CD1c-positive myeloid dendritic cell (primary cell): ENCODE data around the gene TPSD1.
"Not testable (repeated sequence)": the region's sequence is repeated elsewhere in the genome, so short reads cannot be mapped to it uniquely, and the experiment has no call there.

Experiments used
- DNase-seq: peaks from one replicate; pipeline ENCODE4 v3.0.0-alpha.2; 2016; ENCODE audit errors: extremely low spot score

Gene TPSD1

DNA sequence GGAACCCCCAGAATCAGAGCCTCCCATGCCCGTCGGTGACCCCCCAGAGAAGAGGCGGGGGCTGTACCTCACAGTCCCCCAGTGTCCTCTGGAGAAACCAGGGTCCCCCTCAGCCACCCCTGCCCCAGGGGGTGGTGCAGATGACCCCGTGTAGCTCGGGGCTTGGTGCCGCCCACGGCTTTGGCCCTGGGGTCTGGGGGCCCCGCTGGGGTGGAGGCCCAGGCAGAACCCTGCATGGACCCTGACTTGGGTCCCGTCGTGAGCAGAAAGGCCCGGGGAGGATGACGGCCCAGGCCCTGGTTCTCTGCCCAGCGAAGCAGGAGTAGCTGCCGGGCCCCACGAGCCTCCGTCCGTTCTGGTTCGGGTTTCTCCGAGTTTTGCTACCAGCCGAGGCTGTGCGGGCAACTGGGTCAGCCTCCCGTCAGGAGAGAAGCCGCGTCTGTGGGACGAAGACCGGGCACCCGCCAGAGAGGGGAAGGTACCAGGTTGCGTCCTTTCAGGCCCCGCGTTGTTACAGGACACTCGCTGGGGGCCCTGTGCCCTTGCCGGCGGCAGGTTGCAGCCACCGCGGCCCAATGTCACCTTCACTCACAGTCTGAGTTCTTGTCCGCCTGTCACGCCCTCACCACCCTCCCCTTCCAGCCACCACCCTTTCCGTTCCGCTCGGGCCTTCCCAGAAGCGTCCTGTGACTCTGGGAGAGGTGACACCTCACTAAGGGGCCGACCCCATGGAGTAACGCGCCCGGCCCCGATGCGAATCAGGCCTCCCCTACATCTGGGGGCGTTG lies 34.8 kb upstream of the TPSD1 start:
- DNase-seq, result no peak

DNA sequence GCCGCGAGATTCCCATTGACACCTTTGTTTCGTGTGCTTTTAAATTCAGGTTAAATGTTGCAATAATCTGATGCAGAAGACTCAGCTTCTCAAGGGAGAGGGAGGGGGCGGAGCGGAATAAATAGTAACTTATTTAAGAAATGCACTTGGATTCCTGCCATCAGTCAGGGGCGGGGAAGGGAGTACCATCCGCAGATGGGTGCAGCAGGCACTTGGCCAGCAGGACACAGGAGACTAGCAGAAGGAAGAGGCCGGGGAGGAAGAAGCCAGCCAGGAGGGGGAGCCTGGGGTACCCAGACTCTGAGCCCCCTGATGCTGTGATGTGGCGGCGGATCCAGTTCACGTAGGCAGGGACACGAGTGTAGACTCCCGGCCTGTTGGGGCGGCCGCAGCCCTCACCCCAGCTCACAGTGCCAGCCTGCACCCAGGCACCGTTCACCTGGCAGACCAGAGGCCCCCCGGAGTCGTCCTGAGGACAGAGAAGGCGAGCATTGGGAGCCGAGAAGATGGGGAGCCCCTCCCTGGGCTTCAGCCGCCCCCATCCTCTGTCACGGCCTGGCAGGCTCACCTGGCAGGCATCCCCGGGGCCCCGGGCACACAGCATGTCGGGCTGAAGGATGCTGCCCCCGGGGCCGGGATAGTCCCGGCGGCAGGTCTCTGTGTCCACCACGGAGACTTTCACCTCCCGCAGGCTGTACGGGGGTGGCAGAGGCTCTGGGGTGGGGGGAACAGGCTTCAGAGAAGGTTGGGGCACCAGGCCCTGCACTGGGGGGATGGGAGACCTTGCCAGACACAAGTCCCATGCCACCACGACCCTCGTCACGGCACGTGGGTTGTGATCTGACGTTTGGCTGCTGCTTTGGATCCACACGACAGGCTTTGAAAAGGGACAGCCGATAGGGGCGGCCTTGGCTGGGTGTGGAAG lies 34.0 kb upstream of the TPSD1 start:
- DNase-seq, result no peak

DNA sequence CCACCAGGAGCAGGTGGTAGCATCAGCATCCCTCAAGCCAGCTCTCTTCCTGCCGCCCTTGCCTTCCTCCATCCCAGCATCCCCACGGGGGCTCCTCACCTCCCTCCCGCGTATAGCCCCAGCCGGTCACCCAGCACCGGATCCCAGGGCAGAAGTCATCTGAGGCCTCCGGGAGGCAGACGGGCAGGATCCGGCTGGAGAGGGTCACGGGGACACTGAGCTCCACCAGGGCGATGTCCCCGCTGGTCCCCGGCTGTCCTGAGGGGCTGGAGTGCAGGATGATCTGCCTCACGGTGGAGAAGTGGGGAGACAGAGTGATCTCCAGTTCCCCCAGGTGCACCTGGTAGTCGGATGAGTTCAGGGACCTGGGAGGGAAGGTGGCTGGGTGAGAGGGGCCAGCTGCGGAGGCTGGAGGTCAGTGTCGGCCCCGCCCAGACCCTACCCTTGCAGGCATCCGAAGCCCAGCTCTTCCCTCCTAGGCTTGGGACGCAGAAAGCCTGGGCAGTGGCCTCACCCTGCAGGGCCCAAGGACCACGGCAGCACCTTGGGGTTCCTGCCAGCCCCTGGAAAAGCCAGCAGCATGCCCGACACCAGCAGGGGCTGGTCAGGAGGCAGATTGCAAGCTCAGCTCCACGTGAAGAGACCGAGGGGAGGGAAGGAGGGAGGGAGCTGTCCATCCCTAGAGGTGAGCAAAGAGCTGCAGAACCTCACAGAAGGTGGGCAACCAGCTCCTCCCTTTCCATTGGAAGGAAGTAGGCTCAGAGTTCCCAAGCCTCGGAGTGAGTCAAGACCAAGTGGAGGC lies 33.1 kb upstream of the TPSD1 start:
- DNase-seq, result no peak

DNA sequence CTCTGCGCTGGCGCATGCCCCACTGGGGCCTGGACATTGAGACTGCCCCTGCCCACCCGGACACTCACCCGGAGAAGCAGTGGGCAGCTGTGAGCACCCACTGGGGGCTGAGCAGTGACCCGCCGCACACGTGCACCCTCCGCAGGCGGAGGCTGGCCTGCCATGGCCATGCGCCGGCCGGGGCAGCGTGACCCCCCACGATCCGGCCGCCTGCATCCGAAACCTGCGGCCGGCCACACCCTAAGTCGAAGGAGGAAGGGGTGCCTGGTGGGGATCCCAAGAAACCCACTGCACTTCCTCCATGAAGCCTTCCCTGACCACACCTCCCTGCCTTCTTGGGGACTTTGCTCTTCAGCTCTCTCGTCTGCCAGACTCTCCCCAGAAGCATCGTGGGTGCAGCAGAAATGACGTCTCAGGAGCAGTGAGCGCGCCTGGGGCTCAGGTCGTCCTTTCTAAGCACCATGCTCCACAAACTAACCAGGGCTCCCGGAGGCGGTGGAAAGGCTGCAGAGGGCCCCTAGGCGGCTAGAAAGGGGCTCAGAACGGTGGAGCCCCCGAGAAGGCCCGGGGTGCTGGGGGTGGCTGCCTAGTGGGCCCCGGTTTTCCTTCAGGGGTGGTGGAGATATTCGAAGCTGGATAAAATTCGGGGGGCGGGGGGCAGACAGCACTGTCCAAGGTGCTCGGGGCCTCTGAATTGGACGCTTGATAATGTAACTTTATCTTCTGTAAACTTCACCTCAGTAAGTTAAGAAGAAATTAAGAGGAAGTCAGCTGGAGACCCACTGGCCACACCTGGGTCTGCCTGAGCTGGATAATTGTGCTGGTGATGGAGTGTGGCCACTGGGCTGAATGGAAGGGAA lies 32.3 kb upstream of the TPSD1 start:
- DNase-seq, result no peak

DNA sequence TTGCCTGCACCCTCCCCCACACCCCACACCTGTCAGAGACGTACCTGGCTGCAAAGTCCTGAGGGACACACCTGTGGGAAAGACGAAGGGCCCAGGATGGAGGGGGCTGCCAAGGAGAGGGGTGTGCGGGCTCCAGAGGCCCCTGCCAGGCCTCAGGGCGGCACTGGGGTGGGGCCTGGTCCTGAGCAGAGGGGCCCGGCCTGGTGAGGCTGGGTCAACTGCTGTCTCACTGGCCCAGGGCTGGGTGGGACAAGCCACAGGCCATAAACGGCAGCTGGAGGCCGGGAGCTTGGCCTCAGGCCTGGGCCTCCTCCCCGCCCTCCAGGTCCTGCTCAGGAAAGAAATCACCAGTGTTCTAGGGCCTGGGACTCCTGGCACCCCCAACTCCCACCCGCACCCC lies 31.3 kb upstream of the TPSD1 start:
- DNase-seq, result no peak

DNA sequence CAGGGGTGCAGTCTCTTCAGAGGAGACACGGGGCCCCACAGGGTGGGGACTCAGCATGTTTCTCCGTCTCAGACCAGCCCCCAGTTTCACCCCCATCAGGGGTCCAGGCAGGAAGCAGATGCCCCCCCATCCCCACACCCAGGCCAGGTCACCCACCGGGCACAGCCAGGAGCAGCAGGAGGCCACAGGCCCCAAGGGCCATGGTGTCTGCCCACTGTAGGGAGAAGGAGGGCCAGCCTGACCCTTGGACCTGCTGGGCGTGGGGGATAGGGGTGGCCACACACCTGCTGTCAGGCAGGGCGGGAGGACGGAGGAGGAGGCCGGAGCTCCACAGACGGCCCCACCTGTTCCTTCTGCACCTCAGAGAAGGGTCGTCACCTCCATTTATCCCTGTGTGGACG lies 30.8 kb upstream of the TPSD1 start, which contains the start of gene TPSG1:
TPSG1 (minus strand) TSS at position 218 of the 401 bp plus-strand sequence; CDS start at position 202, 16 bp downstream.
- no peak for DNase-seq

DNA sequence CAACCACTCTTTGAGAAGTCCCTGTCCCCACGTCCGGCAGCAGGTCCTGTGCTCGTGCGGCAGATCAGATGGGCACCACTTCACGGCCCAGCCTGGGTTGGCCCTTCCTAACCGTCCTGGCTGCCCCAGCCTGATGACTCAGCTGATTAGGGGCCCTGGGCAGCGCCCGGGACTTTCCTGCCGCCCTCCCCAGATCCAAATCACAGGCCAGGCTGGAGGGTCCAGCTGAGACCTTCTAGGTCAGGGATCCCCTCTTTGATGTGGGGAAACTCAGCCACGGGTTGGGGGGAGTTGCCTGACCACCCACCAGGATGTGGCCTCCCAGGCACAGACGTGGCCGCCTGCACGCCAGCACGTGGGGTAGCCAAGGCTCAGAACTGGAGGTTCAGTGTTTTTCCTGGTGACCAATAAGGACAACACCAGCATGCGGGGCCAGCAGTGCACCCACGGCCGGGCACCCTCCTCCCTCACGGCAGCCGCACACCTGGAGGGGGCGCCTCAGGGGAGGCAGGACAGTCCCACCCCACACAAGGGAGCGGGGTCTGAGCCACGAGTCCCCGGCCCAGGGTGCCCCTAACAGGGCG lies 30.0 kb upstream of the TPSD1 start:
- DNase-seq, result not testable (repeated sequence)

DNA sequence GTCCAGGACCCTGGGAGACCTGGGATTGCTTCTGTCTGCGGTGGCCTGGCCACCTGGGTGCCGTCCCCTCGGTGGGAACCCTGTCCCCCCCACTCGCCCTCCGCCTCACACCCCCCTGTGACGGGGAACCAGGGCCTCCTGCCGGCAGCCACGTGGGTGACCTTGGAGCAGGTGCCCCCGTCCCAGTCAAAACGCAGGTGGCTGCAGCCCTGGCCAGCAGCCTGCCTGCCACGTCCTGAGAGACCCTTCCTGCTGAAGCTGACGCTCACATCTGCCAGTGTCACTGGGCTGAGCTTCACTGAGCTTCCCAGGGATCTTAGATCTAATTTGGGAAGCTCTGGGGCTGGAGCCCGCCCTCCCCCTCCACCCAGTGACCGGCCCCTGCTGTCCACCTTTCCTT lies 29.2 kb upstream of the TPSD1 start:
- not testable (repeated sequence) for DNase-seq

DNA sequence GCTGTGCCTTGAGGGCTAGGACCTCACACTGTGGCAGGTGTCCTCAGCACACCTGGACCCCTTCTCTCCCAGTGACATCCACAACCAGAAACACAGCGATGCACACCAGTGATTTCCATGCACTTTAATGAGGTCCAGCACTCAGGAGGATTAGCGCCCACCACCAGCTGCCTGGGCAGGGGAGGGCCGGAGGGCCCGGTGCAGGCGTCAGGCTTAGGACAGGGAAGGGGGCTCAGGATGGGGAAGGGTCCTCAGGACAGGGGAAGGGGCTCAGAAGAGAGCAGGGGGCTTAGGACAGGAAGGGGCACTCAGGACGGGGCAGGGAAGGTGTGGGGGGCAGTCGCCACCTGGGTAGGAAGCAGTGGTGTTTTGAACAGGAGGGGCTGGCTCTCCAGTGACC lies 27.6 kb upstream of the TPSD1 start:
- DNase-seq, result not testable (repeated sequence)

DNA sequence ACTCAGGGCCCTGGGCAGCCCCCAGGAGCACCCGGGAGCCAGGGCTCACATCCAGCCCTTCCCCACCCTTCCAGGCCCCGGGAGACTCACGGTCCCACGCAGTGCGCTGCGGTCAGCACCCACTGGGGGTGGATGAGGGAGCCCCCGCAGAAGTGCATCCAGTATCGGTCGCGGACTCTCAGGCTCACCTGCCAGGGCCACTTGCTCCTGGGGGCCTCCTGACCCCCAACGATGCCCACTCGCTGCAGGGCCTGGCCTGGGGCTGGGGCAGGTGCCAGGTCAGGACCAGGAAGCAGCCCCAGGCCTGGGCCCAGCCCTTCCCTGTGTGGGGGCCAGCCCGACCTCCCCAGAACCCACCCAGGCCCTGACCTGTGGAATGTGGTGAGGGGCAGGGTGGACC lies 26.4 kb upstream of the TPSD1 start:
- not testable (repeated sequence) for DNase-seq

DNA sequence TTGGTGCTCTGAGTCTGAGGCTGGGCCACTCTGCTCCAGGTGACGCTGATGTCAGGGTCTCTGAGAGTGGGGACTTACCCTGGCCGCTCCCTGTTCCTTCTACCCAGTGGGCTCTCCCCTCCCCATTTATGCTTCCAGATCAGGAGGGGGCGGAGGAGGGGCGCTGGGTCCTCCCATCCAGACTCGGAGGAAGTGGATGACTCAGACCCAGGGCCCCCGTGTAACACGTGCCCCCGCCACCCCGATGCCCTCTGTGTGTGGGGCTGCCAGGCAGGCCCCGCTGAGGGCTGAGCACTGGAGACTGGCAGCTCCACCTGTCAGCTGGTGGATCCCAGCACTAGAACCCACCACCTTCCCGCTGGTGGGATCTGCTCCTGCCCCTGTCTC lies 25.8 kb upstream of the TPSD1 start, which contains the start of gene TPSB2:
TPSB2 (minus strand) TSS at position 101 of the 387 bp plus-strand sequence. CDS start 233 bp downstream, outside the sequence.
- DNase-seq, result not testable (repeated sequence)

DNA sequence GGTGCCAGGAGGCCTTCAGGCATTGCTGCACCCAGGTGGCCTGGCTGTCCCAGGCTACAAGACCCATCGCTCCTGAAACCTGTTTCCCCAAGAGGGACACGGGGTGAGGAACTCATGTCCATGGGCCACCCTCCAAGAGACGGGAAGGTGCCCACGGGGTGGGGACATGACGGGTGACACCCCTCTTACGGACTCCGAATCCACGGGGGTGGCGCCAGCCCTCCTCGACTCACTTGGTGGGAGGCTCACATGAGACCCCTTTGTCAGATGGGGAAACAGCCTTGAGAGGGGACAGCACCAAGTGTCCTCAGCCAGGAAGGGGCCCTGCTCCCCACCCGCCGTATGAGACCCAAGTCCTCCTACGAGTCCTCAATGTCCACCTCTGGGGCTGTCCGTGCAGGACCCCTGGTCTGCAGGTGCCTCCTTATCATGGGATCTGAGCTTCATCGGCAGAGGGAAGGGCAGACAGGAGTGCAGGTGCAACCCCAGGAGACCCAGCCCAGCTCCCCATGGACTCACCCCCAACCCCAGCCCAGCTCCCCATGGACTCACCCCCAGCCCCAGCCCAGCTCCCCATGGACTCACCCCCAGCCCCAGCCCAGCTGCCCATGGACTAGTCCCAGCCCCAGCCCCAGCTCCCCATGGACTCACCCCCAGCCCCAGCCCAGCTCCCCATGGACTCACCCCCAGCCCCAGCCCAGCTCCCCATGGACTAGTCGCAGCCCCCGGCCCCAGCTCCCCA lies 25.2 kb upstream of the TPSD1 start:
- DNase-seq, result not testable (repeated sequence)

DNA sequence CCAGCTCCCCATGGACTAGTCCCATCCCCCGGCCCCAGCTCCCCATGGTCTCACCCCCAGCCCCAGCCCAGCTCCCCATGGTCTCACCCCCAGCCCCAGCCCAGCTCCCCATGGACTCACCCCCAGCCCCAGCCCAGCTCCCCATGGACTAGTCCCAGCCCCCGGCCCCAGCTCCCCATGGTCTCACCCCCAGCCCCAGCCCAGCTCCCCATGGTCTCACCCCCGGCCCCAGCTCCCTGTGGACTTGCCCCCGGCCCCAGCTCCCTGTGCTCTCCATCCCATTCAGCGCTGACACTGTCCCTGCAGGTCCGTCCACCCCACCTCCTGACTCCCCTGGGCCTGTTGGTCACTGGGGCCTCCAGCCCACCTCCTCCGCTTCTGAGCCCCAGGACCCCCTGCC lies 24.6 kb upstream of the TPSD1 start:
- DNase-seq, result not testable (repeated sequence)

DNA sequence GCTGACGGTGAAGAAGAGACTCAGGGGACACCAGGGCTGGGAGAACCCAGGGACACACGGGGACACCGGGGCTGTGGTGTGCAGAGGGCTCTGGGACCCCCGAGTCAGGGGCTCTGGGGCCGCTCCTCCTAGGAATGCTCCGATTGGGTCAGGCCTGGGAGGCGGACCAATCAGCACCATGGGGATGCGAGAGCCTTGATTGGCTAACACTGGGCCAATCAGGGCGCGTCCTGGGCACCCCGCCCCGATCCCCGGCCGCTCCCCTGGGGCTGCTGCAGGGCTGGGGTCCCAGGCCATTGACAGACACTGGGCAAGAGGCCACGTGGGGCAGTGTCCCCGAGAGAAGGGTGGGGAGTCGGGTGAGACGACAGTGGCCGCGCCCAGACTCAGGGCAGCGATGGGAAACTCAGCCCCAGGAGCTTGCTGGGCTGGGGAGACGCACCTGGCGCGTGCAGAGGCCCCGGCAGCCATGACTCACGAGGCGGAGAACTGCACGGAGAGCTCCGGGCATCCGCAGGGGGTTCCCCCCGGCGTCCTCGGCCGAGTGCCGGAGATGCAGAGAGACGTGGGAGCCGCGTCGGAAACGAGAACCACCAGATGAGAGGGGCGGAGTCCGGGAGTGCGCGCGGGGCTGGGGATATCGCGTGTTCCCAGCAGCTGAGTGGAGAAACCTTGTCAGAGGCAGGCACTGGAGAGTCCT lies 23.7 kb upstream of the TPSD1 start:
- not testable (repeated sequence) for DNase-seq

DNA sequence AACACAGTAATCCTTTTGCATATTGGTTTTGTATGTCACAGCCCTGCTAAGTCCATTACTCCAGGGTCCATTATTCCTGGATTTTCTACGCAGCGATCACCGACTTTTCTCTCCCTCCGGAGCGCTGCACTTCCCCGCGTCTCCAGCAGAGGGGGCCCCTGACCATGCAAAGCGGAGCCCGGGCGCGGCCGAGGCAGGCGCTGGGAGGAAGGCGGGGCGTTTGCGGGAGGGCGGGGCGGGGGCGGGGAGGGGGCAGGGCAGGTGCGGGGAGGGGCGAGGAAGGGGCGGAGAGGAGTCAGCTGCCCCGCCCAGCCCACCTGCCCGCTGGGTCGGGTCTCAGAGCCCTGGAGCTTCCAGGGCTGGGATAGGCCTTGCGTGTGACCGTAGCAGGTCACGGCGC lies 19.2 kb upstream of the TPSD1 start:
- DNase-seq, result not testable (repeated sequence)

DNA sequence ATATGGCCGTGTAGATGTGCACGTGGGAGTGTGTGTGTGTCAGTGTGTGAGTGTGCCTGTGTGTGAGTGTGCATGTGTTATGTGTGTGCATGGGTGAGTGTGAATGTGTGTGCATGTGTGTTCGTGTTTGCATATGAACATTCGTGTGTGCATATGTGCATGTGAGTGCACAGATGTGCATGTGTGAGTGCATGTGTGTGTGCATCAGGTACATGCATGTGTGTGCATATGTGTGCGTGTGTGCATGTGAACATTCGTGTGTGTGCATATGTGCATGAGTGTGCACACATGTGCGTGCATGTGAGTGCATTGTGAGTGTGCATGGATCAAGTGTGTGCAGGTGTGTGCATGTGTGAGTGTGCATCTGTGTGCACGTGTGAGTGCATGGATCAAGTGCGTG lies 17.9 kb upstream of the TPSD1 start:
- DNase-seq, result no peak

DNA sequence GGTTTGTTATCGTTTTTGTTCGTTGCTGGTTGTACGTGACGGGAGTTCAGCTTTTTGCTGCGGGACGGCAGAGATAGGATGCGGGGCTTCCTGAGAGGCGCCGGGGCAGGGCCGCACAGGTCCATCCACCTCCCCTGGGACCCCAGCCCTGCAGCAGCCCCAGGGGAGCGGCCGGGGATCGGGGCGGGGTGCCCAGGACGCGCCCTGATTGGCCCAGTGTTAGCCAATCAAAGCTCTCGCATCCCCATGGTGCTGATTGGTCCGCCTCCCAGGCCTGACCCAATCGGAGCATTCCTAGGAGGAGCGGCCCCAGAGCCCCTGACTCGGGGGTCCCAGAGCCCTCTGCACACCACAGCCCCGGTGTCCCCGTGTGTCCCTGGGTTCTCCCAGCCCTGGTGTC lies 17.0 kb upstream of the TPSD1 start:
- DNase-seq, result not testable (repeated sequence)

DNA sequence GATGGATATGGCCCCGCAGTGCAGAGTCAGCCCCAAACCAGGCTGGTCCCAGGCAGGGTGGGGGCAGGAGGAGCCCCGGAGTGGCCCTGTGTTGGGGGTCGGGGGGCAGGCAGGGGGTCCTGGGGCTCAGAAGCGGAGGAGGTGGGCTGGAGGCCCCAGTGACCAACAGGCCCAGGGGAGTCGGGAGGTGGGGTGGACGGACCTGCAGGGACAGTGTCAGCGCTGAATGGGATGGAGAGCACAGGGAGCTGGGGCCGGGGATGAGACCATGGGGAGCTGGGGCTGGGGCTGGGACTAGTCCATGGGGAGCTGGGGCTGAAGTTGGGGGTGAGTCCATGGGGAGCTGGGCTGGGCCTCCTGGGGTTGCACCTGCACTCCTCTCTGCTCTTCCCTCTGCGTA lies 16.3 kb upstream of the TPSD1 start:
- not testable (repeated sequence) for DNase-seq

DNA sequence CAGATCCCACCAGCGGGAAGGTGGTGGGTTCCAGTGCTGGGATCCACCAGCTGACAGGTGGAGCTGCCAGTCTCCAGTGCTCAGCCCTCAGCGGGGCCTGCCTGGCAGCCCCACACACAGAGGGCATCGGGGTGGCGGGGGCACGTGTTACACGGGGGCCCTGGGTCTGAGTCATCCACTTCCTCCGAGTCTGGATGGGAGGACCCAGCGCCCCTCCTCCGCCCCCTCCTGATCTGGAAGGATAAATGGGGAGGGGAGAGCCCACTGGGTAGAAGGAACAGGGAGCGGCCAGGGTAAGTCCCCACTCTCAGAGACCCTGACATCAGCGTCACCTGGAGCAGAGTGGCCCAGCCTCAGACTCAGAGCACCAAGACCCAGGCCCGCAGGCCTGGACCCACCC lies 15.4 kb upstream of the TPSD1 start, which contains the start of gene TPSAB1:
TPSAB1 (plus strand) TSS at position 270 of the 400 bp plus-strand sequence. CDS start 234 bp downstream, outside the sequence.
- not testable (repeated sequence) for DNase-seq
